Progenitor cell of endocrine pancreas (in vitro differentiated cells): ENCODE measurements around the gene RNF113B. TPM values are rescaled to one million over a fixed set of nuclear protein-coding genes. Genes with fewer than 3 reads are reported as not detected.

Source experiments
- DNase-seq: peaks from one replicate; pipeline ENCODE4 v3.0.0; 2021; ENCODE audit warnings: low spot score; ENCODE audit not compliant: unreplicated experiment
- H3K27ac Mint-ChIP-seq: 2 replicates; pipeline ENCODE4 v1.8.0; 2021; ENCODE audit warnings: mild to moderate bottlenecking, moderate library complexity, mixed read lengths
- H3K27me3 Mint-ChIP-seq: 2 replicates; pipeline ENCODE4 v1.8.0; 2021; ENCODE audit warnings: mixed read lengths
- H3K36me3 Mint-ChIP-seq: 2 replicates; pipeline ENCODE4 v1.8.0; 2022; ENCODE audit warnings: mixed read lengths; ENCODE audit not compliant: insufficient read depth
- H3K4me1 Mint-ChIP-seq: 2 replicates; pipeline ENCODE4 v1.8.0; 2021; ENCODE audit warnings: low read depth, mixed read lengths
- H3K4me3 Mint-ChIP-seq: 2 replicates; pipeline ENCODE4 v1.8.0; 2021; ENCODE audit warnings: low read depth, mild to moderate bottlenecking, moderate library complexity, mixed read lengths
- H3K9me3 Mint-ChIP-seq: 2 replicates; pipeline ENCODE4 v1.8.0; 2021; ENCODE audit warnings: low read depth, mixed read lengths
- CTCF ChIP-seq: fragments of 200-600 bp; sonication (generic); IDR thresholded peaks from one replicate; pipeline ENCODE4 v1.5.0; 2021; ENCODE audit warnings: antibody characterized with exemption, mild to moderate bottlenecking; ENCODE audit not compliant: unreplicated experiment
- total RNA-seq: library from RNA; stranded (reverse); gene quantifications from 2 replicates; pipeline ENCODE4 v1.2.1, GENCODE V29; 2021

RNF113B gene
- total RNA-seq, 1 donor from 2014 or later: not detected

- Mint-ChIP-seq H3K36me3 (no peaks in the 10 kb centered on the region), H3K9me3 (no peaks in the 10 kb centered on the region), H3K4me3 (peak within 1 kb of the TSS; percentile 97), H3K4me1 (peaks cover 30% of the 10 kb centered on the region), H3K27me3 (peaks cover 3% of the 10 kb centered on the region), H3K27ac (peak within 1 kb of the TSS; percentile 91)
- peak; percentile 91 for DNase-seq
- TF ChIP-seq CTCF: peak; percentile 51
Observed at GRCh38 chr13:98142380-98143156, 34.5 kb downstream of the RNF113B start, which contains the start of gene FARP1. FARP1 (plus strand) TSS chr13:98143094; CDS start chr13:98213243, 70,149 bp downstream.

- Mint-ChIP-seq H3K9me3 (no peaks in the 10 kb centered on the region), H3K4me3 (peak overlapping the region; percentile 79), H3K27ac (peak overlapping the region; percentile 89), H3K27me3 (peaks cover 3% of the 10 kb centered on the region), H3K36me3 (no peaks in the 10 kb centered on the region), H3K4me1 (peaks cover 23% of the 10 kb centered on the region)
- no peak for DNase-seq
- no peak for TF ChIP-seq CTCF
Observed at GRCh38 chr13:98141509-98142379, 35.3 kb downstream of the RNF113B start.

GRCh38 chr13:98141091-98141490, 36.0 kb downstream of the RNF113B start:
- H3K27ac Mint-ChIP-seq: no peak overlapping the region
- no peak for TF ChIP-seq CTCF
- peaks cover 19% of the 10 kb centered on the region for H3K4me1 Mint-ChIP-seq
- H3K9me3 Mint-ChIP-seq: no peaks in the 10 kb centered on the region
- no peaks in the 10 kb centered on the region for H3K36me3 Mint-ChIP-seq
- H3K27me3 Mint-ChIP-seq: peaks cover 3% of the 10 kb centered on the region
- DNase-seq: no peak
- peak overlapping the region; percentile 79 for H3K4me3 Mint-ChIP-seq

GRCh38 chr13:98134901-98135300, 42.2 kb downstream of the RNF113B start:
- no peak for TF ChIP-seq CTCF
- H3K27ac Mint-ChIP-seq: peak overlapping the region; percentile 4

GRCh38 chr13:98133946-98134345, 43.1 kb downstream of the RNF113B start:
- no peak overlapping the region for H3K27ac Mint-ChIP-seq
- H3K36me3 Mint-ChIP-seq: no peaks in the 10 kb centered on the region
- H3K4me3 Mint-ChIP-seq: no peak overlapping the region
- peaks cover 3% of the 10 kb centered on the region for H3K4me1 Mint-ChIP-seq
- peaks cover 12% of the 10 kb centered on the region for H3K27me3 Mint-ChIP-seq
- no peak for DNase-seq
- no peaks in the 10 kb centered on the region for H3K9me3 Mint-ChIP-seq
- TF ChIP-seq CTCF: no peak

More at GRCh38 chr13:98134901-98135300, 42.2 kb downstream of the RNF113B start:
- Mint-ChIP-seq H3K27me3 (peaks cover 12% of the 10 kb centered on the region), H3K36me3 (no peaks in the 10 kb centered on the region), H3K9me3 (no peaks in the 10 kb centered on the region), H3K4me3 (no peak overlapping the region), H3K4me1 (peaks cover 3% of the 10 kb centered on the region)
- no peak for DNase-seq
